Panc1 (cell line): Measurements from ENCODE around the gene CD151. TPM values are rescaled to one million over a fixed set of nuclear protein-coding genes. Genes with fewer than 3 reads are reported as not detected.
A peak's percentile ranks its signal among the peaks of the same experiment; 100 is the strongest.

ENCODE experiments used
- ATAC-seq: fragments of 200-7000 bp; cut with Tn5 transposase; 2 replicates; pipeline ENCODE4 v1.9.1; 2020; ENCODE audit warnings: mild to moderate bottlenecking, moderate library complexity
- BruUV-seq: library from RNA; stranded (reverse); fragments of 400-500 nt; replicated peaks from 2 replicates; lab custom pipeline; 2021; lab: Mats Ljungman, UMichigan
- CTCF ChIA-PET: fragments of 300-600 bp; sonication (Branson Sonifier 250); formaldehyde crosslinking; loops from one replicate; lab custom pipeline; 2022; ENCODE audit warnings: antibody characterized with exemption; lab: Charles Lee
- POLR2A ChIA-PET: fragments of 300-600 bp; sonication (Branson Sonifier 250); formaldehyde crosslinking; loops from one replicate; lab custom pipeline; 2022; ENCODE audit warnings: antibody characterized with exemption; lab: Charles Lee
- DNase-seq: peaks from one replicate; pipeline ENCODE4 v3.0.0-alpha.2; 2010; ENCODE audit warnings: low read depth, low spot score
- H3K27ac ChIP-seq: 2 replicates; pipeline ENCODE4 v1.5.1; 2011; ENCODE audit warnings: mild to moderate bottlenecking, low read length, inconsistent platforms
- H3K27me3 ChIP-seq: fragments of 200-500 bp; sonication (Bioruptor generic); 2 replicates; pipeline ENCODE4 v1.6.0; 2014; ENCODE audit warnings: low read length, inconsistent platforms; ENCODE audit not compliant: control insufficient read depth, insufficient read depth
- H3K36me3 ChIP-seq: fragments of 200-500 bp; sonication (Bioruptor generic); 2 replicates; pipeline ENCODE4 v1.5.1; 2014; ENCODE audit warnings: inconsistent platforms, mild to moderate bottlenecking, low read length, moderate library complexity; ENCODE audit not compliant: control insufficient read depth, insufficient read depth
- H3K4me1 ChIP-seq: 2 replicates; pipeline ENCODE4 v1.5.1; 2011; ENCODE audit warnings: inconsistent platforms, mild to moderate bottlenecking, low read length, moderate library complexity; ENCODE audit not compliant: control insufficient read depth, insufficient read depth
- H3K4me3 ChIP-seq, 2 experiments: 2 replicates each; pipeline ENCODE4 v1.5.1; 2011 to 2012; ENCODE audit warnings: low read depth in 2 of 2, low read length in 2 of 2, mild to moderate bottlenecking in 2 of 2, inconsistent platforms in 1 of 2, moderate library complexity in 1 of 2
- H3K9me3 ChIP-seq: fragments of 200-500 bp; sonication (Bioruptor generic); 2 replicates; pipeline ENCODE4 v1.5.1; 2014; ENCODE audit warnings: low read depth, mild to moderate bottlenecking, inconsistent platforms, low read length, moderate library complexity; ENCODE audit not compliant: control insufficient read depth, insufficient read depth
- POLR2AphosphoS5 ChIP-seq: IDR thresholded peaks from 2 replicates; pipeline ENCODE4 v1.6.1; 2012; ENCODE audit warnings: mild to moderate bottlenecking, low read depth, low read length, moderate library complexity
- SIN3A ChIP-seq: IDR thresholded peaks from 2 replicates; pipeline ENCODE4 v1.6.1; 2012; ENCODE audit warnings: low read depth, mild to moderate bottlenecking, low read length, moderate library complexity, borderline replicate concordance; ENCODE audit not compliant: insufficient read depth
- TCF7L2 ChIP-seq: IDR thresholded peaks from 2 replicates; pipeline ENCODE4 v1.6.1; 2011; ENCODE audit warnings: mild to moderate bottlenecking, low read depth, low read length, inconsistent platforms
- in situ Hi-C: cut with HindIII; loops from 2 replicates; pipeline ENCODE4 v1.10.0; 2016; ENCODE audit warnings: low sequenced_read_pairs, low pct_unique_long_range_greater_than_20kb
- intact Hi-C: fragments of 100-400 bp; cut with micrococcal nuclease; formaldehyde crosslinking; loops from one replicate; pipeline ENCODE4 v1.10.0; 2022; ENCODE audit not compliant: unreplicated experiment
- total RNA-seq: library from RNA; stranded (reverse); gene quantifications from one replicate; pipeline ENCODE4 v1.2.1, GENCODE V29; 2021; ENCODE audit not compliant: unreplicated experiment
- TF ChIP-seq, protein P1 (sequence below), 2 experiments: IDR thresholded peaks; 2 replicates each; pipeline ENCODE4 v1.6.1; 2011 to 2012; ENCODE audit warnings: low read depth in 2 of 2, control low read depth in 1 of 2, low read length in 1 of 2, mild to moderate bottlenecking in 1 of 2, moderate library complexity in 1 of 2; ENCODE audit not compliant: insufficient read depth in 1 of 2
- TF ChIP-seq, protein P2 (sequence below): fragments of 450-650 bp; IDR thresholded peaks from 2 replicates; pipeline ENCODE4 v1.5.1; 2017; ENCODE audit warnings: mild to moderate bottlenecking

The CD151 gene
- total RNA-seq, 1 experiment from 2014 or later = 680 TPM

DNA sequence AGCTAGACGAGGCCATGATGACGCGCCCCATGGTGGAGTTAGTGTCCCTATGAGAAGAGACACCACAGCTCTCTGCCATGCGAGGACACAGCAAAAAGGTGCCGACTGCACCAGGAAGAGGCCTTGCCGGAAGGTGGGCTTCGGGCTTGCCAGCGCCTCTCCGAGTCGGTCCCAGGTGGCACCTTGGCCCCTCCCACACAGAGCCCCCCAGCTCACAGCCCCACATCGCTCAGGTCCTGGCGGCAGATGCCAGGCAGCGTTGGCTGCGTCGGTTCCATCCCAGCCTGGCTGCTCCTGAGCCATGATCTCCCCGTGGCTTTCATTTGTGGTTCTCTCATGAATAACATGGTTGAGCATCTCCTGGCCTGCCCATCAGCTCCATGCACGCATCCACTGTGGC, 53.8 kb downstream of the CD151 start:
- TSS peak; percentile 35 for BruUV-seq
- CTCF ChIA-PET = no interaction called here

DNA sequence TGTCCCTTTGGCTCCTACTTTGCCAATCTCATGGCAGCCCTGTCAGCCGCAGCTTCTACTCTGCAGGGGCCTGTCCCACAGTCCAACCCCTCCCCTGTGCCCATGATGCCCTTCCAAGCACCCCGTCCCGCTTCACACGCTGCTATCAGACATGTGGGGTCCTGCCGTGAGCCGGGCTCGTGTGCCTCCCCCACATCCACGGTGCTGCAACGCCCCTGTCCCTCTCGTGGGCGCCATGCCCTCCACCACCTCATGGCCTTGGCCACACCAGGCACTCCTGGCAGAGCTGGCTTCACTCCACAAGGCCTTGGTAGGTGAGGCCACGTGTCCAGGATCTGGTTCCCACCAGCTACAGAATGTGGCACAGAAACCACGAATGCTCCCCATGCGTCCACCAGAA, 54.8 kb downstream of the CD151 start:
- Histone ChIP-seq H3K27ac (no peak overlapping the region), H3K9me3 (no peaks in the 10 kb centered on the region), H3K4me1 (peaks cover 12% of the 10 kb centered on the region), H3K4me3 (no peak overlapping the region), H3K27me3 (no peaks in the 10 kb centered on the region), H3K36me3 (no peaks in the 10 kb centered on the region)
- BruUV-seq = no TSS peak
- no peak for DNase-seq
- no peak for ATAC-seq
- TF ChIP-seq, protein P1, sequence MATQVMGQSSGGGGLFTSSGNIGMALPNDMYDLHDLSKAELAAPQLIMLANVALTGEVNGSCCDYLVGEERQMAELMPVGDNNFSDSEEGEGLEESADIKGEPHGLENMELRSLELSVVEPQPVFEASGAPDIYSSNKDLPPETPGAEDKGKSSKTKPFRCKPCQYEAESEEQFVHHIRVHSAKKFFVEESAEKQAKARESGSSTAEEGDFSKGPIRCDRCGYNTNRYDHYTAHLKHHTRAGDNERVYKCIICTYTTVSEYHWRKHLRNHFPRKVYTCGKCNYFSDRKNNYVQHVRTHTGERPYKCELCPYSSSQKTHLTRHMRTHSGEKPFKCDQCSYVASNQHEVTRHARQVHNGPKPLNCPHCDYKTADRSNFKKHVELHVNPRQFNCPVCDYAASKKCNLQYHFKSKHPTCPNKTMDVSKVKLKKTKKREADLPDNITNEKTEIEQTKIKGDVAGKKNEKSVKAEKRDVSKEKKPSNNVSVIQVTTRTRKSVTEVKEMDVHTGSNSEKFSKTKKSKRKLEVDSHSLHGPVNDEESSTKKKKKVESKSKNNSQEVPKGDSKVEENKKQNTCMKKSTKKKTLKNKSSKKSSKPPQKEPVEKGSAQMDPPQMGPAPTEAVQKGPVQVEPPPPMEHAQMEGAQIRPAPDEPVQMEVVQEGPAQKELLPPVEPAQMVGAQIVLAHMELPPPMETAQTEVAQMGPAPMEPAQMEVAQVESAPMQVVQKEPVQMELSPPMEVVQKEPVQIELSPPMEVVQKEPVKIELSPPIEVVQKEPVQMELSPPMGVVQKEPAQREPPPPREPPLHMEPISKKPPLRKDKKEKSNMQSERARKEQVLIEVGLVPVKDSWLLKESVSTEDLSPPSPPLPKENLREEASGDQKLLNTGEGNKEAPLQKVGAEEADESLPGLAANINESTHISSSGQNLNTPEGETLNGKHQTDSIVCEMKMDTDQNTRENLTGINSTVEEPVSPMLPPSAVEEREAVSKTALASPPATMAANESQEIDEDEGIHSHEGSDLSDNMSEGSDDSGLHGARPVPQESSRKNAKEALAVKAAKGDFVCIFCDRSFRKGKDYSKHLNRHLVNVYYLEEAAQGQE (IDR thresholded peaks at IDR 0.05; ENCODE audit: insufficient read depth in 1 of 2, low read depth in 2 of 2, low read length in 1 of 2) = no peak
- TF ChIP-seq POLR2AphosphoS5 = no peak
- no peak for TF ChIP-seq SIN3A
- TF ChIP-seq TCF7L2 = no peak
- TF ChIP-seq, protein P2, sequence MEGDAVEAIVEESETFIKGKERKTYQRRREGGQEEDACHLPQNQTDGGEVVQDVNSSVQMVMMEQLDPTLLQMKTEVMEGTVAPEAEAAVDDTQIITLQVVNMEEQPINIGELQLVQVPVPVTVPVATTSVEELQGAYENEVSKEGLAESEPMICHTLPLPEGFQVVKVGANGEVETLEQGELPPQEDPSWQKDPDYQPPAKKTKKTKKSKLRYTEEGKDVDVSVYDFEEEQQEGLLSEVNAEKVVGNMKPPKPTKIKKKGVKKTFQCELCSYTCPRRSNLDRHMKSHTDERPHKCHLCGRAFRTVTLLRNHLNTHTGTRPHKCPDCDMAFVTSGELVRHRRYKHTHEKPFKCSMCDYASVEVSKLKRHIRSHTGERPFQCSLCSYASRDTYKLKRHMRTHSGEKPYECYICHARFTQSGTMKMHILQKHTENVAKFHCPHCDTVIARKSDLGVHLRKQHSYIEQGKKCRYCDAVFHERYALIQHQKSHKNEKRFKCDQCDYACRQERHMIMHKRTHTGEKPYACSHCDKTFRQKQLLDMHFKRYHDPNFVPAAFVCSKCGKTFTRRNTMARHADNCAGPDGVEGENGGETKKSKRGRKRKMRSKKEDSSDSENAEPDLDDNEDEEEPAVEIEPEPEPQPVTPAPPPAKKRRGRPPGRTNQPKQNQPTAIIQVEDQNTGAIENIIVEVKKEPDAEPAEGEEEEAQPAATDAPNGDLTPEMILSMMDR = no peak
- in situ Hi-C loops = no loop called here
- ChIA-PET CTCF (no interaction called here), POLR2A (interaction anchor here (0.6 kb wide), 1 partner anchor 325 kb away, joined by 4 read pairs; no protein-coding TSS in a partner anchor)
- intact Hi-C loops = no loop called here

More for the DNA sequence above, 53.8 kb downstream of the CD151 start:
- POLR2A ChIA-PET = no interaction called here
- peaks cover 3% of the 10 kb centered on the region for H3K4me1 ChIP-seq
- no peaks in the 10 kb centered on the region for H3K9me3 ChIP-seq
- TF ChIP-seq SIN3A = no peak
- TF ChIP-seq, protein P2 = no peak
- no peak for TF ChIP-seq TCF7L2
- TF ChIP-seq, protein P1 (IDR thresholded peaks at IDR 0.05; ENCODE audit: insufficient read depth in 1 of 2, low read depth in 2 of 2, low read length in 1 of 2) = no peak
- no peak for TF ChIP-seq POLR2AphosphoS5
- no peak for ATAC-seq
- no peaks in the 10 kb centered on the region for H3K27me3 ChIP-seq
- H3K36me3 ChIP-seq = no peaks in the 10 kb centered on the region
- in situ Hi-C loops (no loop called here), intact Hi-C loops (no loop called here)
- DNase-seq = no peak
- no peak overlapping the region for H3K4me3 ChIP-seq
- H3K27ac ChIP-seq = no peak overlapping the region
